A673 (cell line): ENCODE results near the gene DPT.

ENCODE experiments used
- EZH2 ChIP-seq: fragments of 200-600 bp; sonication (generic); IDR thresholded peaks from 2 replicates; pipeline ENCODE4 v1.6.1; 2017; ENCODE audit warnings: borderline replicate concordance, low read depth, mild to moderate bottlenecking, mixed read lengths, antibody characterized with exemption, low read length; ENCODE audit not compliant: poor library complexity, severe bottlenecking
- TF ChIP-seq, protein P1 (sequence below): fragments of 300-800, 200-600 bp; sonication (generic); conservative IDR thresholded peaks from 2 replicates; pipeline ENCODE4 v1.5.1; 2017; ENCODE audit warnings: low read depth, mild to moderate bottlenecking, antibody characterized with exemption, low read length, moderate library complexity, mixed read lengths

GRCh38 chr1:168672278-168672677 lies 56.7 kb downstream of the DPT start:
- TF ChIP-seq EZH2, result no peak
- TF ChIP-seq, protein P1, sequence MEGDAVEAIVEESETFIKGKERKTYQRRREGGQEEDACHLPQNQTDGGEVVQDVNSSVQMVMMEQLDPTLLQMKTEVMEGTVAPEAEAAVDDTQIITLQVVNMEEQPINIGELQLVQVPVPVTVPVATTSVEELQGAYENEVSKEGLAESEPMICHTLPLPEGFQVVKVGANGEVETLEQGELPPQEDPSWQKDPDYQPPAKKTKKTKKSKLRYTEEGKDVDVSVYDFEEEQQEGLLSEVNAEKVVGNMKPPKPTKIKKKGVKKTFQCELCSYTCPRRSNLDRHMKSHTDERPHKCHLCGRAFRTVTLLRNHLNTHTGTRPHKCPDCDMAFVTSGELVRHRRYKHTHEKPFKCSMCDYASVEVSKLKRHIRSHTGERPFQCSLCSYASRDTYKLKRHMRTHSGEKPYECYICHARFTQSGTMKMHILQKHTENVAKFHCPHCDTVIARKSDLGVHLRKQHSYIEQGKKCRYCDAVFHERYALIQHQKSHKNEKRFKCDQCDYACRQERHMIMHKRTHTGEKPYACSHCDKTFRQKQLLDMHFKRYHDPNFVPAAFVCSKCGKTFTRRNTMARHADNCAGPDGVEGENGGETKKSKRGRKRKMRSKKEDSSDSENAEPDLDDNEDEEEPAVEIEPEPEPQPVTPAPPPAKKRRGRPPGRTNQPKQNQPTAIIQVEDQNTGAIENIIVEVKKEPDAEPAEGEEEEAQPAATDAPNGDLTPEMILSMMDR, result no peak
